Left ventricle myocardium inferior (tissue), 1 donor: Measurements from ENCODE around the gene ZNF609. TPM values are rescaled to one million over a fixed set of nuclear protein-coding genes. Genes with fewer than 3 reads are reported as not detected.

Experiments
- DNase-seq: peaks from one replicate; pipeline ENCODE4 v3.0.0-alpha.2; 2020
- H3K27ac ChIP-seq: fragments of 200-600 bp; replicated peaks from 2 replicates; pipeline ENCODE4 v1.8.0; 2021
- H3K27me3 ChIP-seq: fragments of 200-600 bp; 2 replicates; pipeline ENCODE4 v1.8.0; 2021; ENCODE audit warnings: low read depth
- H3K36me3 ChIP-seq: fragments of 200-600 bp; 2 replicates; pipeline ENCODE4 v1.8.0; 2021
- H3K4me1 ChIP-seq: fragments of 200-600 bp; 2 replicates; pipeline ENCODE4 v1.8.0; 2021
- H3K4me3 ChIP-seq: fragments of 200-600 bp; 2 replicates; pipeline ENCODE4 v1.8.0; 2021; ENCODE audit warnings: mild to moderate bottlenecking, moderate library complexity
- H3K9me3 ChIP-seq: fragments of 200-600 bp; replicated peaks from 2 replicates; pipeline ENCODE4 v1.8.0; 2021
- CTCF ChIP-seq: fragments of 200-600 bp; IDR thresholded peaks from 2 replicates; pipeline ENCODE4 v1.8.0; 2021; ENCODE audit warnings: antibody characterized with exemption, mild to moderate bottlenecking, borderline replicate concordance
- intact Hi-C: fragments of 100-400 bp; cut with micrococcal nuclease; formaldehyde crosslinking; loops from one replicate; pipeline ENCODE4 v1.11.0; 2022
- total RNA-seq: library from RNA; stranded (reverse); fragmentation: NEBNext Ultra II Directional; extraction: Animal tissue kit (Norgen Biotek cat#: 25700); gene quantifications from one replicate; pipeline ENCODE4 v1.2.1, GENCODE V29; 2021
- donor health status: DM: no; HTN: yes; CAD: no; lungs with severe emphysema.

The ZNF609 gene
- total RNA-seq, 1 donor from 2014 or later: 14.7 TPM

GRCh38 chr15:64717130-64717529 is 256.8 kb downstream of the ZNF609 start:
- Histone ChIP-seq H3K27ac (peak overlapping the region; percentile 93), H3K27me3 (no peaks in the 10 kb centered on the region), H3K4me1 (peaks cover 45% of the 10 kb centered on the region), H3K9me3 (no peaks in the 10 kb centered on the region), H3K36me3 (peaks cover 42% of the 10 kb centered on the region), H3K4me3 (no peak overlapping the region)
- DNase-seq: no peak
- intact Hi-C loops: no loop called here
- TF ChIP-seq CTCF: no peak

- peak overlapping the region; percentile 50 for H3K4me3 ChIP-seq
- intact Hi-C loops: no loop called here
These were observed 257.5 kb downstream of the ZNF609 start for GRCh38 chr15:64717735-64718495.

GRCh38 chr15:64720188-64720587 is 259.8 kb downstream of the ZNF609 start:
- intact Hi-C loops: no loop called here
- H3K36me3 ChIP-seq: peaks cover 23% of the 10 kb centered on the region
- TF ChIP-seq CTCF: no peak
- H3K9me3 ChIP-seq: no peaks in the 10 kb centered on the region
- peak overlapping the region; percentile 83 for H3K27ac ChIP-seq
- no peak for DNase-seq
- H3K4me1 ChIP-seq: peaks cover 45% of the 10 kb centered on the region
- no peaks in the 10 kb centered on the region for H3K27me3 ChIP-seq
- no peak overlapping the region for H3K4me3 ChIP-seq

More at GRCh38 chr15:64717735-64718495, 257.5 kb downstream of the ZNF609 start:
- Histone ChIP-seq H3K27me3 (no peaks in the 10 kb centered on the region), H3K4me1 (peaks cover 45% of the 10 kb centered on the region), H3K27ac (peak overlapping the region; percentile 93), H3K36me3 (peaks cover 41% of the 10 kb centered on the region), H3K9me3 (no peaks in the 10 kb centered on the region)
- TF ChIP-seq CTCF: no peak
- DNase-seq: no peak

- TF ChIP-seq CTCF: no peak
- H3K4me3 ChIP-seq: no peak overlapping the region
- H3K27me3 ChIP-seq: no peaks in the 10 kb centered on the region
- no peak overlapping the region for H3K27ac ChIP-seq
- no peaks in the 10 kb centered on the region for H3K9me3 ChIP-seq
- intact Hi-C loops: loop anchor here (5.0 kb wide), 2 partner anchors 77 to 177 kb away; no protein-coding TSS in a partner anchor
- DNase-seq: no peak
- peaks cover 5% of the 10 kb centered on the region for H3K36me3 ChIP-seq
- peaks cover 6% of the 10 kb centered on the region for H3K4me1 ChIP-seq
These were observed 269.8 kb downstream of the ZNF609 start for GRCh38 chr15:64730151-64730550.

GRCh38 chr15:64731012-64731804 is 270.8 kb downstream of the ZNF609 start:
- TF ChIP-seq CTCF: peak; percentile 94
- Histone ChIP-seq H3K36me3 (peaks cover 5% of the 10 kb centered on the region), H3K9me3 (no peaks in the 10 kb centered on the region), H3K4me3 (no peak overlapping the region), H3K27ac (no peak overlapping the region), H3K27me3 (no peaks in the 10 kb centered on the region), H3K4me1 (peaks cover 6% of the 10 kb centered on the region)
- DNase-seq: peak; percentile 83
- intact Hi-C loops: loop anchor here (5.0 kb wide), 2 partner anchors 76 to 176 kb away; no protein-coding TSS in a partner anchor
